Caco-2 (cell line): ENCODE results near the gene PSG2. TPM values are rescaled to one million over a fixed set of nuclear protein-coding genes. Genes with fewer than 3 reads are reported as not detected.
"Not testable (repeated sequence)": the region's sequence is repeated elsewhere in the genome, so short reads cannot be mapped to it uniquely, and the experiment has no call there.

ENCODE experiments used
- BruUV-seq: library from RNA; stranded (reverse); fragments of 400-500 nt; replicated peaks from 2 replicates; lab custom pipeline; 2021; lab: Mats Ljungman, UMichigan
- CTCF ChIA-PET: fragments of 300-600 bp; sonication (Branson Sonifier 250); formaldehyde crosslinking; loops from one replicate; lab custom pipeline; 2022; ENCODE audit warnings: antibody characterized with exemption; lab: Charles Lee
- POLR2A ChIA-PET: fragments of 300-600 bp; sonication (Branson Sonifier 250); formaldehyde crosslinking; loops from one replicate; lab custom pipeline; 2022; ENCODE audit warnings: antibody characterized with exemption; lab: Charles Lee
- DNase-seq, 2 experiments: peaks; one replicate each; pipeline versions ENCODE4 v3.0.0 to v3.0.0-alpha.2; 2020 to 2022
- H3K27me3 ChIP-seq: replicated peaks from 2 replicates; pipeline ENCODE4 v1.6.0; 2011; ENCODE audit warnings: low read length; ENCODE audit not compliant: control insufficient read depth, insufficient read depth
- H3K36me3 ChIP-seq: 2 replicates; pipeline ENCODE4 v1.5.1; 2011; ENCODE audit warnings: low read length; ENCODE audit not compliant: control insufficient read depth, insufficient read depth
- H3K4me1 ChIP-seq: fragments of 250-450 bp; sonication (Bioruptor Pico); 2 replicates; pipeline ENCODE4 v1.5.1; 2020; ENCODE audit warnings: mild to moderate bottlenecking
- H3K4me3 ChIP-seq: 2 replicates; pipeline ENCODE4 v1.5.1; 2011; ENCODE audit warnings: low read depth, mild to moderate bottlenecking, control low read depth, low read length
- H3K9me3 ChIP-seq: fragments of 250-450 bp; sonication (Bioruptor Pico); 2 replicates; pipeline ENCODE4 v1.5.1; 2020; ENCODE audit warnings: mild to moderate bottlenecking, moderate library complexity
- H3K27ac Mint-ChIP-seq: one replicate; pipeline ENCODE4 v1.8.0; 2022; ENCODE audit warnings: mixed read lengths; ENCODE audit not compliant: unreplicated experiment
- H3K27me3 Mint-ChIP-seq: one replicate; pipeline ENCODE4 v1.8.0; 2022; ENCODE audit warnings: mixed read lengths; ENCODE audit not compliant: insufficient read depth, unreplicated experiment
- H3K36me3 Mint-ChIP-seq: one replicate; pipeline ENCODE4 v1.8.0; 2022; ENCODE audit warnings: mild to moderate bottlenecking, mixed read lengths; ENCODE audit not compliant: insufficient read depth, unreplicated experiment
- H3K4me1 Mint-ChIP-seq: one replicate; pipeline ENCODE4 v1.8.0; 2022; ENCODE audit warnings: low read depth, mixed read lengths; ENCODE audit not compliant: unreplicated experiment
- H3K4me3 Mint-ChIP-seq: one replicate; pipeline ENCODE4 v1.8.0; 2022; ENCODE audit warnings: mild to moderate bottlenecking, moderate library complexity, mixed read lengths; ENCODE audit not compliant: unreplicated experiment
- H3K9me3 Mint-ChIP-seq: one replicate; pipeline ENCODE4 v1.8.0; 2022; ENCODE audit warnings: mixed read lengths; ENCODE audit not compliant: unreplicated experiment
- intact Hi-C: fragments of 100-400 bp; cut with micrococcal nuclease; formaldehyde crosslinking; loops from one replicate; pipeline ENCODE4 v1.10.0; 2022; ENCODE audit not compliant: unreplicated experiment
- total RNA-seq: library from RNA; stranded (reverse); gene quantifications from 2 replicates; pipeline ENCODE4 v1.2.3, GENCODE V29; 2022

Gene PSG2
- total RNA-seq, 1 experiment from 2014 or later: 0.45 TPM

- H3K9me3 ChIP-seq, H3K4me1 Mint-ChIP-seq, H3K4me1 ChIP-seq, H3K27me3 Mint-ChIP-seq, H3K36me3 ChIP-seq, intact Hi-C loops, POLR2A ChIA-PET, CTCF ChIA-PET, H3K4me3 ChIP-seq, H3K27me3 ChIP-seq, H3K4me3 Mint-ChIP-seq, H3K36me3 Mint-ChIP-seq, H3K9me3 Mint-ChIP-seq, BruUV-seq: not testable (repeated sequence)
- peak overlapping the region; percentile 74 for H3K27ac Mint-ChIP-seq
- peak; percentile 15 to 52 for DNase-seq
Observed at GRCh38 chr19:43022098-43022497, 60.4 kb downstream of the PSG2 start.

- H3K4me3 Mint-ChIP-seq, H3K9me3 Mint-ChIP-seq, H3K4me1 ChIP-seq, H3K36me3 ChIP-seq, H3K27me3 Mint-ChIP-seq, H3K36me3 Mint-ChIP-seq, BruUV-seq, DNase-seq, H3K27me3 ChIP-seq, POLR2A ChIA-PET, H3K4me1 Mint-ChIP-seq, H3K9me3 ChIP-seq, H3K4me3 ChIP-seq, CTCF ChIA-PET, intact Hi-C loops: not testable (repeated sequence)
- H3K27ac Mint-ChIP-seq: peak overlapping the region; percentile 63
Observed at GRCh38 chr19:43021629-43022028, 60.9 kb downstream of the PSG2 start.

GRCh38 chr19:43019588-43019987 lies 62.9 kb downstream of the PSG2 start:
- CTCF ChIA-PET, H3K36me3 ChIP-seq, H3K27me3 ChIP-seq, H3K27me3 Mint-ChIP-seq, H3K9me3 Mint-ChIP-seq, H3K9me3 ChIP-seq, H3K4me1 ChIP-seq, H3K4me3 ChIP-seq, H3K36me3 Mint-ChIP-seq, H3K4me3 Mint-ChIP-seq, H3K27ac Mint-ChIP-seq, intact Hi-C loops, H3K4me1 Mint-ChIP-seq, POLR2A ChIA-PET, BruUV-seq: not testable (repeated sequence)
- DNase-seq: peak; percentile 46 to 49

Other genes starting within 250 kb of the PSG2 start
- gene PSG1, start 203.0 kb downstream of the PSG2 start, total RNA-seq: 0.37 TPM in 1 of 2 replicates, not detected in the other
- 0.18 TPM in 1 of 2 replicates, not detected in the other for gene PSG6, start 164.8 kb downstream of the PSG2 start, total RNA-seq
- gene PSG7, start 145.5 kb downstream of the PSG2 start, total RNA-seq: not detected in 2 replicates
- gene PSG11, start 56.2 kb downstream of the PSG2 start, total RNA-seq: 0.41 TPM in 1 of 2 replicates, not detected in the other
- gene PSG5, start 103.8 kb upstream of the PSG2 start, total RNA-seq: 1.2 and 1.7 TPM in 2 replicates
- not detected in 2 replicates for gene PSG4, start 122.9 kb upstream of the PSG2 start, total RNA-seq
- gene PSG9, start 186.8 kb upstream of the PSG2 start, total RNA-seq: not detected in 2 replicates